ENCODE results near the gene LTBP1.

LTBP1 gene

DNA sequence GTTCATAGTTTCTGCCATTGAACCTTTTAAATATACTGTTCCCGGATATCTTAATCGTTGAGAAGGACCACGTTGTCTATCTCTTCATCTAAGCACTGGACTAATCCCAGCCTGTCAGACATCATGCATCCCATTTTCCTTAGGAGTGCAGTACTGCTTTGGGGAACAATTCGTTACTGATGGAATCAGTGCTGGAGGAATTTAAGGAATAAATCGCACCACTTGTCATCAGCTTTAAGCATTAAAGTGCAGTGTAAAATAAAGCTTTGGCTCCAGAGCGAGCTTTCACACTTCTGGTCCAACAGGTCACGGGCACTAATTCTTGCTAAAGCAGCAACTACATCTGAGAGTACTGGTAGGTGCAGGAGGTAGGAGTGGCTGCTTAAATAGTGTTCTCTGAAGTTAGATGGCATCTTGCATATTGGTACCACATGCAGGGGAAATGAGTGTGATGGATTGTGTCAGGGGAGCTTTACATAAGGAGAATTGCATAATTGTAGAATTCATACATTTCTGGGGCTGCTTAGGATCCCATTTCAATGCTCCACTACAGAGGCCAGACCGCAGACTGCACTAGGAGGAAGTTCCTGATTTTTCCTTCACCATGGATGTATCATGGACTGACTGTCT lies 424.0 kb downstream of the LTBP1 start:
- H3K4me3 ChIP-seq (ENCODE audit: insufficient read depth in 1 of 2, low read depth in 1 of 2, low read length in 2 of 2) = no peak overlapping the region
- H3K14ac ChIP-seq (ENCODE audit: low read length in 2 of 2) = peak overlapping the region in 1 of 2 experiments; percentile 36
- WGBS = 77% methylated on average over 8 of the region's 8 CpGs
- no peak overlapping the region for H2BK15ac ChIP-seq (ENCODE audit: low read depth, poor library complexity, severe bottlenecking)
- no peak overlapping the region for H3K4ac ChIP-seq (ENCODE audit: low read depth in 1 of 2, low read length in 2 of 2)
- peaks cover 0 to 34% of the 10 kb centered on the region in 2 experiments for H3K36me3 ChIP-seq (ENCODE audit: control insufficient read depth in 1 of 2, insufficient read depth in 2 of 2, low read depth in 1 of 2, low read length in 2 of 2)
- H3K9ac ChIP-seq (ENCODE audit: low read length) = no peak overlapping the region
- no peaks in the 10 kb centered on the region for H3K79me1 ChIP-seq (replicated peaks; ENCODE audit: low read length, poor library complexity, severe bottlenecking)
- no peak overlapping the region for H2AK5ac ChIP-seq (ENCODE audit: low read length, severe bottlenecking)
- no peak overlapping the region for H2BK5ac ChIP-seq (ENCODE audit: low read depth, low read length, poor library complexity, severe bottlenecking)
- no peaks in the 10 kb centered on the region for H3K9me3 ChIP-seq (ENCODE audit: control insufficient read depth, low read length)
- no peak overlapping the region for H3K27ac ChIP-seq (ENCODE audit: low read length, poor library complexity, severe bottlenecking)
- H3K18ac ChIP-seq (ENCODE audit: low read depth in 1 of 2, low read length in 2 of 2) = no peak overlapping the region
- no peak overlapping the region for H4K91ac ChIP-seq (ENCODE audit: low read length)
- H2AFZ ChIP-seq (ENCODE audit: low read depth, low read length) = no peak overlapping the region
- H3K4me1 ChIP-seq (ENCODE audit: control insufficient read depth, insufficient read depth, low read depth, low read length) = peaks cover 2% of the 10 kb centered on the region
- no peaks in the 10 kb centered on the region for H3K27me3 ChIP-seq (ENCODE audit: control insufficient read depth in 1 of 2, insufficient read depth in 1 of 2, low read length in 2 of 2)
- H3K23ac ChIP-seq (ENCODE audit: low read length in 2 of 2) = no peak overlapping the region
- no peak for DNase-seq
- no peak overlapping the region for H3K4me2 ChIP-seq (ENCODE audit: low read length, poor library complexity, severe bottlenecking)
- no peak overlapping the region for H2BK12ac ChIP-seq (ENCODE audit: low read length in 2 of 2)
- no peak overlapping the region for H4K8ac ChIP-seq (ENCODE audit: low read length)
- H2BK120ac ChIP-seq (ENCODE audit: low read depth, low read length) = no peak overlapping the region

DNA sequence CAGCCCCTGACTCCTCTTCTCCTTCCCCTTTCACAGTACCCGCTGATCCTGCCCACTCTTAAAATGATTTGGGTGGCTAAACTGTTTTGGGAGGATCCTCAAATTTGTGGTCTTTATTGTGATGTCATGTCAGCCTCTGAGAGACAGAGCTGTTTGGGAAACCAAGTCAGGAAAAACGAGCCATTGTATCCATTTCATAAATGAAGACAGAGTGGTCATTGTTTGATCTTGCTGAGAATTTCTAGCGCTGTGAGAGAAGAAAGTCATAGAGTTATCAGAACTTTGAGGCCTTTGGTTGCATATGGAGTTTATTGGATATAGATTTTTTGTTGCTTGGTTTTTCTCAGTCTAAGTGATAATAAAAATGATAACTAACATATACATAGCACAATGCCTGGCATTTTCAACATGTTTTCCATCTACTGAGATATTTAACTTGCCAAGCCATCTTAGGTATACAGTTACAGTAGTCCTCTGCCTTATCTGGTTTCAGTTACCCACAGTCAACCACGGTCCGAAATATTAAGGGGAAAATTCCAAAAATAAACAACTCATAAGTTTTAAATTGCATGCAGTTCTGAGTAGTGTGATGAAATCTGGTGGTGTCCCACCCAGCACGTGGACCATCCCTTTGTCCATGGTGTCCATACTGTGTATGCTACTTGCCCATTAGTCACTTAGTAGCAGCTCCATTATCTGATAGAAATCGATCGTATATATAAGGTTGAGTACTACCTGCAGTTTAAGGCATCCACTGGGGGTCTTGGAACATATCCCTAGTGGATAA lies 424.7 kb downstream of the LTBP1 start:
- no peak overlapping the region for H3K4ac ChIP-seq (ENCODE audit: low read depth in 1 of 2, low read length in 2 of 2)
- H3K27me3 ChIP-seq (ENCODE audit: control insufficient read depth in 1 of 2, insufficient read depth in 1 of 2, low read length in 2 of 2) = no peaks in the 10 kb centered on the region
- H2BK12ac ChIP-seq (ENCODE audit: low read length in 2 of 2) = no peak overlapping the region
- H3K18ac ChIP-seq (ENCODE audit: low read depth in 1 of 2, low read length in 2 of 2) = peak overlapping the region in 1 of 2 experiments; percentile 2
- no peak overlapping the region for H3K4me2 ChIP-seq (ENCODE audit: low read length, poor library complexity, severe bottlenecking)
- WGBS = 94% methylated on average over 5 of the region's 8 CpGs
- no peak overlapping the region for H3K27ac ChIP-seq (ENCODE audit: low read length, poor library complexity, severe bottlenecking)
- no peak overlapping the region for H3K9ac ChIP-seq (ENCODE audit: low read length)
- H2AK5ac ChIP-seq (ENCODE audit: low read length, severe bottlenecking) = no peak overlapping the region
- H3K4me1 ChIP-seq (ENCODE audit: control insufficient read depth, insufficient read depth, low read depth, low read length) = peaks cover 2% of the 10 kb centered on the region
- no peak overlapping the region for H3K23ac ChIP-seq (ENCODE audit: low read length in 2 of 2)
- DNase-seq = no peak
- no peaks in the 10 kb centered on the region for H3K79me1 ChIP-seq (replicated peaks; ENCODE audit: low read length, poor library complexity, severe bottlenecking)
- no peak overlapping the region for H4K91ac ChIP-seq (ENCODE audit: low read length)
- no peak overlapping the region for H2BK120ac ChIP-seq (ENCODE audit: low read depth, low read length)
- H2BK15ac ChIP-seq (ENCODE audit: low read depth, poor library complexity, severe bottlenecking) = no peak overlapping the region
- H4K8ac ChIP-seq (ENCODE audit: low read length) = no peak overlapping the region
- H2AFZ ChIP-seq (ENCODE audit: low read depth, low read length) = no peak overlapping the region
- H3K14ac ChIP-seq (ENCODE audit: low read length in 2 of 2) = peak overlapping the region in 1 of 2 experiments; percentile 36
- H3K9me3 ChIP-seq (ENCODE audit: control insufficient read depth, low read length) = no peaks in the 10 kb centered on the region
- no peak overlapping the region for H2BK5ac ChIP-seq (ENCODE audit: low read depth, low read length, poor library complexity, severe bottlenecking)
- no peak overlapping the region for H3K4me3 ChIP-seq (ENCODE audit: insufficient read depth in 1 of 2, low read depth in 1 of 2, low read length in 2 of 2)
- H3K36me3 ChIP-seq (ENCODE audit: control insufficient read depth in 1 of 2, insufficient read depth in 2 of 2, low read depth in 1 of 2, low read length in 2 of 2) = peaks cover 0 to 28% of the 10 kb centered on the region in 2 experiments

DNA sequence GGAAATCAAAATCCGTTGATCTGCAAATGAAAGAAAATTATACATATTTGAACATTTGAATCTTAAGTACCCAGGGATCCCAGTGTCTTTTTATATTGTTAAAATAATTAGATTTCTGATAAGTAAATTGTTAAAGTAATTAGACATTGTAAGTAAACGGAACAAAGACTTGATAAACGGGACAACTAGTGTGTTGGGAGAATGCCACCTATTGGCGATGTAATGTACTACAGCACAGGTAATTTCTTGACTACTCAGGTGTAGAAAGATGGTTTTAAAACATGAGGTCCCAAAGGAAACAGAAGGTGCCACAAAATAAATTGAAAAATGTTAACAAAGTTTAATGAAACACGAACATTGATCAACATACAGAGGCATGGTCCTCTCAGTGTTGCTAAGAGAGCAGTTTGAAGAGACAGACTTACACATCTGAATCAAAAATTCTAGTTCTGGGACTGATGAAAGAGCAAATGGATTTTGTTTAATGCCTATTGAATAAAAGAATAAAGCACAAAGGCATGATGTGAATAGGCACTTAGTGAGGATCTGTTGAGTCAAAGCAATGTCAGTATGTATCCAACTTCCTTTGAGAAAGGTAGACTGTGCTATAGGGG lies 426.3 kb downstream of the LTBP1 start:
- H3K4me1 ChIP-seq (ENCODE audit: control insufficient read depth, insufficient read depth, low read depth, low read length) = peaks cover 2% of the 10 kb centered on the region
- no peak overlapping the region for H2BK12ac ChIP-seq (ENCODE audit: low read length in 2 of 2)
- no peak overlapping the region for H2AK5ac ChIP-seq (ENCODE audit: low read length, severe bottlenecking)
- H2AFZ ChIP-seq (ENCODE audit: low read depth, low read length) = no peak overlapping the region
- H3K14ac ChIP-seq (ENCODE audit: low read length in 2 of 2) = no peak overlapping the region
- no peak overlapping the region for H3K4ac ChIP-seq (ENCODE audit: low read depth in 1 of 2, low read length in 2 of 2)
- H2BK15ac ChIP-seq (ENCODE audit: low read depth, poor library complexity, severe bottlenecking) = no peak overlapping the region
- H4K8ac ChIP-seq (ENCODE audit: low read length) = no peak overlapping the region
- H3K27ac ChIP-seq (ENCODE audit: low read length, poor library complexity, severe bottlenecking) = no peak overlapping the region
- H3K4me2 ChIP-seq (ENCODE audit: low read length, poor library complexity, severe bottlenecking) = no peak overlapping the region
- no peaks in the 10 kb centered on the region for H3K79me1 ChIP-seq (replicated peaks; ENCODE audit: low read length, poor library complexity, severe bottlenecking)
- H3K23ac ChIP-seq (ENCODE audit: low read length in 2 of 2) = no peak overlapping the region
- H3K27me3 ChIP-seq (ENCODE audit: control insufficient read depth in 1 of 2, insufficient read depth in 1 of 2, low read length in 2 of 2) = no peaks in the 10 kb centered on the region
- no peak overlapping the region for H2BK120ac ChIP-seq (ENCODE audit: low read depth, low read length)
- H3K18ac ChIP-seq (ENCODE audit: low read depth in 1 of 2, low read length in 2 of 2) = no peak overlapping the region
- H3K9ac ChIP-seq (ENCODE audit: low read length) = no peak overlapping the region
- no peaks in the 10 kb centered on the region for H3K9me3 ChIP-seq (ENCODE audit: control insufficient read depth, low read length)
- 16% methylated on average over 4 of the region's 5 CpGs for WGBS
- peak; percentile 45 for DNase-seq
- H4K91ac ChIP-seq (ENCODE audit: low read length) = no peak overlapping the region
- peaks cover 0 to 19% of the 10 kb centered on the region in 2 experiments for H3K36me3 ChIP-seq (ENCODE audit: control insufficient read depth in 1 of 2, insufficient read depth in 2 of 2, low read depth in 1 of 2, low read length in 2 of 2)
- H2BK5ac ChIP-seq (ENCODE audit: low read depth, low read length, poor library complexity, severe bottlenecking) = no peak overlapping the region
- no peak overlapping the region for H3K4me3 ChIP-seq (ENCODE audit: insufficient read depth in 1 of 2, low read depth in 1 of 2, low read length in 2 of 2)

DNA sequence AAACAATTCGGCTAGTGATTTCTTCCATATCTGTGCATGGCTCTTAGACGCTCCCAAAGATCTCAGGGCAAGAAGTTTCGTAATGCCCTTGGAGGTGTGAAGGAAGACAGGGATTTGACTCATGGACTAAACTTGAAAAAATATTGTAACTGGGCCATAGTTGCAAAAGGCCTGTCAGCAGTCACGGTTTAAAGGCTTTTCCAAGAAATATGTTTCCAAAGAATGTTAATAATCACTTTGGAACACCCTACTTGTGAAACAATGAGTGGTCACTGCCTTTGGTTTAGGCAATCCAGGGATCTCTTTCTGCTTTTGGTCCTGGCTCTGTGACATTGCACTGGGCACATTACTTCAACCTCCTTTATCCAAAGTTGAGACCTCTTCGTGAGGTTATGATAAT lies 427.2 kb downstream of the LTBP1 start:
- Histone ChIP-seq H3K4me3 (ENCODE audit: insufficient read depth in 1 of 2, low read depth in 1 of 2, low read length in 2 of 2) (no peak overlapping the region), H3K23ac (ENCODE audit: low read length in 2 of 2) (no peak overlapping the region), H2AK5ac (ENCODE audit: low read length, severe bottlenecking) (no peak overlapping the region), H3K9me3 (ENCODE audit: control insufficient read depth, low read length) (no peaks in the 10 kb centered on the region), H2AFZ (ENCODE audit: low read depth, low read length) (no peak overlapping the region), H3K4me1 (ENCODE audit: control insufficient read depth, insufficient read depth, low read depth, low read length) (peaks cover 2% of the 10 kb centered on the region), H2BK120ac (ENCODE audit: low read depth, low read length) (no peak overlapping the region), H4K8ac (ENCODE audit: low read length) (no peak overlapping the region), H3K27me3 (ENCODE audit: control insufficient read depth in 1 of 2, insufficient read depth in 1 of 2, low read length in 2 of 2) (no peaks in the 10 kb centered on the region), H3K27ac (ENCODE audit: low read length, poor library complexity, severe bottlenecking) (no peak overlapping the region), H2BK5ac (ENCODE audit: low read depth, low read length, poor library complexity, severe bottlenecking) (no peak overlapping the region), H2BK15ac (ENCODE audit: low read depth, poor library complexity, severe bottlenecking) (no peak overlapping the region), H4K91ac (ENCODE audit: low read length) (no peak overlapping the region), H3K4ac (ENCODE audit: low read depth in 1 of 2, low read length in 2 of 2) (no peak overlapping the region), H3K4me2 (ENCODE audit: low read length, poor library complexity, severe bottlenecking) (no peak overlapping the region), H3K36me3 (ENCODE audit: control insufficient read depth in 1 of 2, insufficient read depth in 2 of 2, low read depth in 1 of 2, low read length in 2 of 2) (peaks cover 0 to 15% of the 10 kb centered on the region in 2 experiments), H3K9ac (ENCODE audit: low read length) (no peak overlapping the region), H2BK12ac (ENCODE audit: low read length in 2 of 2) (no peak overlapping the region), H3K18ac (ENCODE audit: low read depth in 1 of 2, low read length in 2 of 2) (no peak overlapping the region), H3K14ac (ENCODE audit: low read length in 2 of 2) (no peak overlapping the region), H3K79me1 (replicated peaks; ENCODE audit: low read length, poor library complexity, severe bottlenecking) (no peaks in the 10 kb centered on the region)
- WGBS = 89% methylated on average over 4 of the region's 5 CpGs
- DNase-seq = peak; percentile 37
